MCF 10A (cell line): ENCODE data around the gene TAF4B. TPM values are rescaled to one million over a fixed set of nuclear protein-coding genes. Genes with fewer than 3 reads are reported as not detected.

ENCODE experiments used
- BruUV-seq: library from RNA; stranded (reverse); fragments of 400-500 nt; replicated peaks from 2 replicates; lab custom pipeline; 2021; lab: Mats Ljungman, UMichigan
- CTCF ChIA-PET: fragments of 300-600 bp; sonication (Branson Sonifier 250); formaldehyde crosslinking; extraction: SDS; loops from one replicate; lab custom pipeline; 2021; ENCODE audit warnings: antibody characterized with exemption, inconsistent platforms; lab: Yijun Ruan, JAX
- POLR2A ChIA-PET: fragments of 300-600, 350-650 bp; sonication (Branson Sonifier 250); formaldehyde crosslinking; extraction: SDS; loops from one replicate; lab custom pipeline; 2020; ENCODE audit warnings: antibody characterized with exemption, inconsistent platforms; lab: Yijun Ruan, JAX
- DNase-seq: peaks from one replicate; pipeline ENCODE4 v3.0.0-alpha.2; 2018; ENCODE audit not compliant: unreplicated experiment
- H3K27ac Mint-ChIP-seq: one replicate; pipeline ENCODE4 v1.8.0; 2022; ENCODE audit warnings: mild to moderate bottlenecking, low read depth, mixed read lengths; ENCODE audit not compliant: unreplicated experiment
- H3K27me3 Mint-ChIP-seq: one replicate; pipeline ENCODE4 v1.8.0; 2022; ENCODE audit warnings: mixed read lengths; ENCODE audit not compliant: insufficient read depth, unreplicated experiment
- H3K36me3 Mint-ChIP-seq: one replicate; pipeline ENCODE4 v1.8.0; 2022; ENCODE audit warnings: mild to moderate bottlenecking, moderate library complexity, mixed read lengths; ENCODE audit not compliant: insufficient read depth, unreplicated experiment
- H3K4me1 Mint-ChIP-seq: one replicate; pipeline ENCODE4 v1.8.0; 2022; ENCODE audit warnings: mixed read lengths; ENCODE audit not compliant: insufficient read depth, unreplicated experiment
- H3K4me3 Mint-ChIP-seq: one replicate; pipeline ENCODE4 v1.8.0; 2022; ENCODE audit warnings: mild to moderate bottlenecking, moderate library complexity, mixed read lengths; ENCODE audit not compliant: unreplicated experiment
- H3K9me3 Mint-ChIP-seq: one replicate; pipeline ENCODE4 v1.8.0; 2022; ENCODE audit warnings: mixed read lengths; ENCODE audit not compliant: unreplicated experiment
- intact Hi-C: fragments of 100-400 bp; cut with micrococcal nuclease; formaldehyde crosslinking; loops from 2 replicates; pipeline ENCODE4 v1.14.1; 2022
- total RNA-seq: library from RNA; stranded (reverse); gene quantifications from 2 replicates; pipeline ENCODE4 v1.2.3, GENCODE V29; 2022
- TF ChIP-seq, protein P1 (sequence below): fragments of 200-600 bp; IDR thresholded peaks from one replicate; pipeline ENCODE4 v1.8.0; 2022; ENCODE audit warnings: antibody characterized with exemption, mild to moderate bottlenecking; ENCODE audit not compliant: unreplicated experiment

Gene TAF4B
- total RNA-seq, 1 experiment from 2014 or later: 9.2 TPM

GRCh38 chr18:26405190-26405801, 179.1 kb downstream of the TAF4B start:
- DNase-seq: peak; percentile 64
- CTCF ChIA-PET: interaction anchor here (0.6 to 5.8 kb wide), 32 partner anchors 11 to 892 kb away, joined by 3 to 40 read pairs (median 4); partner anchors contain the start of gene KCTD1
- Mint-ChIP-seq H3K4me3 (no peak overlapping the region), H3K9me3 (no peaks in the 10 kb centered on the region), H3K36me3 (no peaks in the 10 kb centered on the region), H3K27me3 (no peaks in the 10 kb centered on the region), H3K4me1 (peaks cover 11% of the 10 kb centered on the region), H3K27ac (no peak overlapping the region)
- POLR2A ChIA-PET: interaction anchor here (0.9 to 4.9 kb wide), 4 partner anchors 32 to 143 kb away, joined by 3 to 25 read pairs (median 4); partner anchors contain the start of gene KCTD1
- BruUV-seq: no TSS peak
- TF ChIP-seq, protein P1, sequence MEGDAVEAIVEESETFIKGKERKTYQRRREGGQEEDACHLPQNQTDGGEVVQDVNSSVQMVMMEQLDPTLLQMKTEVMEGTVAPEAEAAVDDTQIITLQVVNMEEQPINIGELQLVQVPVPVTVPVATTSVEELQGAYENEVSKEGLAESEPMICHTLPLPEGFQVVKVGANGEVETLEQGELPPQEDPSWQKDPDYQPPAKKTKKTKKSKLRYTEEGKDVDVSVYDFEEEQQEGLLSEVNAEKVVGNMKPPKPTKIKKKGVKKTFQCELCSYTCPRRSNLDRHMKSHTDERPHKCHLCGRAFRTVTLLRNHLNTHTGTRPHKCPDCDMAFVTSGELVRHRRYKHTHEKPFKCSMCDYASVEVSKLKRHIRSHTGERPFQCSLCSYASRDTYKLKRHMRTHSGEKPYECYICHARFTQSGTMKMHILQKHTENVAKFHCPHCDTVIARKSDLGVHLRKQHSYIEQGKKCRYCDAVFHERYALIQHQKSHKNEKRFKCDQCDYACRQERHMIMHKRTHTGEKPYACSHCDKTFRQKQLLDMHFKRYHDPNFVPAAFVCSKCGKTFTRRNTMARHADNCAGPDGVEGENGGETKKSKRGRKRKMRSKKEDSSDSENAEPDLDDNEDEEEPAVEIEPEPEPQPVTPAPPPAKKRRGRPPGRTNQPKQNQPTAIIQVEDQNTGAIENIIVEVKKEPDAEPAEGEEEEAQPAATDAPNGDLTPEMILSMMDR: peak; percentile 57
- intact Hi-C loops: loop anchor here (1.0 kb wide), 3 partner anchors 216 to 398 kb away; no protein-coding TSS in a partner anchor

- Mint-ChIP-seq H3K4me1 (peaks cover 11% of the 10 kb centered on the region), H3K36me3 (no peaks in the 10 kb centered on the region), H3K4me3 (no peak overlapping the region), H3K27ac (no peak overlapping the region), H3K9me3 (no peaks in the 10 kb centered on the region), H3K27me3 (no peaks in the 10 kb centered on the region)
- no peak for DNase-seq
- TF ChIP-seq, protein P1: no peak
- CTCF ChIA-PET: interaction anchor here (0.6 to 5.8 kb wide), 25 partner anchors 11 to 891 kb away, joined by 3 to 40 read pairs (median 6); partner anchors contain the start of gene KCTD1
- intact Hi-C loops: no loop called here
- POLR2A ChIA-PET: interaction anchor here (0.9 to 4.9 kb wide), 2 partner anchors 31 to 34 kb away, joined by 3 to 25 read pairs; no protein-coding TSS in a partner anchor
- no TSS peak for BruUV-seq
These were observed 180.1 kb downstream of the TAF4B start for GRCh38 chr18:26406324-26406723.

GRCh38 chr18:26406854-26407517, 180.7 kb downstream of the TAF4B start:
- TF ChIP-seq, protein P1: no peak
- peaks cover 11% of the 10 kb centered on the region for H3K4me1 Mint-ChIP-seq
- H3K4me3 Mint-ChIP-seq: no peak overlapping the region
- H3K9me3 Mint-ChIP-seq: no peaks in the 10 kb centered on the region
- ChIA-PET POLR2A (interaction anchor here (0.6 to 4.9 kb wide), 11 partner anchors 34 to 249 kb away, joined by 3 to 25 read pairs (median 3); no protein-coding TSS in a partner anchor), CTCF (interaction anchor here (0.6 to 5.8 kb wide), 14 partner anchors 11 to 243 kb away, joined by 3 to 40 read pairs (median 4); partner anchors contain the start of gene KCTD1)
- peak; percentile 1 for DNase-seq
- intact Hi-C loops: loop anchor here (1.0 kb wide), 1 partner anchor 139 kb away; no protein-coding TSS in a partner anchor
- no TSS peak for BruUV-seq
- no peaks in the 10 kb centered on the region for H3K27me3 Mint-ChIP-seq
- H3K36me3 Mint-ChIP-seq: no peaks in the 10 kb centered on the region
- peak overlapping the region; percentile 39 for H3K27ac Mint-ChIP-seq
